Measurements from ENCODE around the gene LIPA. TPM values are rescaled to one million over a fixed set of nuclear protein-coding genes. Genes with fewer than 3 reads are reported as not detected.

LIPA gene
- total and polyA plus RNA-seq, 10 donors: 28.6 to 828 (median 337) TPM

GRCh38 chr10:89209718-89210117, 41.9 kb downstream of the LIPA start:
- TF ChIP-seq POLR2AphosphoS5 (IDR thresholded peaks at IDR 0.05): no peak
- no peak for TF ChIP-seq POLR2A (IDR thresholded peaks at IDR 0.05)
- TF ChIP-seq CTCF (IDR thresholded peaks at IDR 0.05 in 8 of 11, conservative IDR thresholded peaks at IDR 0.05 in 3 of 11): no peak
- Histone ChIP-seq H3K27ac (no peak overlapping the region), H3K27me3 (replicated peaks in 1 of 7) (peaks cover 0 to 46% (median 24%) of the 10 kb centered on the region in 7 donors), H3K4me3 (no peak overlapping the region), H3K9me3 (no peaks in the 10 kb centered on the region), H3K36me3 (peaks cover 0 to 12% (median 4%) of the 10 kb centered on the region in 6 donors), H3K4me1 (peaks cover 4 to 40% (median 31%) of the 10 kb centered on the region in 6 donors)
- no peak for DNase-seq
- 73 to 90% (median 86%) methylated on average over 5 of the region's 5 CpGs for whole genome bisulfite sequencing, 5 donors
- intact Hi-C loops (cut with DNase I; ENCODE audit: low total_unique reads): loop anchor here (5.0 kb wide), 2 partner anchors 177 to 272 kb away; no protein-coding TSS in a partner anchor

- Histone ChIP-seq H3K4me3 (peak overlapping the region; percentile 31 to 69 (median 46)), H3K27ac (peak overlapping the region; percentile 48 to 86 (median 80)), H3K9me3 (no peaks in the 10 kb centered on the region), H3K36me3 (no peaks in the 10 kb centered on the region), H3K27me3 (replicated peaks in 1 of 7) (peaks cover 0 to 56% (median 24%) of the 10 kb centered on the region in 7 donors), H3K4me1 (peaks cover 4 to 29% (median 24%) of the 10 kb centered on the region in 6 donors)
- 4 to 8% (median 6%) methylated on average over 49 to 60 of the region's 60 CpGs for WGBS, 5 donors
- peak; percentile 87 for DNase-seq
- intact Hi-C loops (cut with DNase I; ENCODE audit: low total_unique reads): no loop called here
- TF ChIP-seq POLR2A (IDR thresholded peaks at IDR 0.05) (no peak), POLR2AphosphoS5 (IDR thresholded peaks at IDR 0.05) (peak in 2 of 3 donors; percentile 72 to 82)
Measured at GRCh38 chr10:89207801-89208551, 43.6 kb downstream of the LIPA start.

- H3K36me3 ChIP-seq: no peaks in the 10 kb centered on the region
- no peak for DNase-seq
- intact Hi-C loops (cut with DNase I; ENCODE audit: low total_unique reads): no loop called here
- peak within 1 kb of the TSS; percentile 48 to 86 (median 80) for H3K27ac ChIP-seq
- H3K4me3 ChIP-seq: peak within 1 kb of the TSS; percentile 31 to 69 (median 46)
- no peaks in the 10 kb centered on the region for H3K9me3 ChIP-seq
- 0 to 2% (median 0%) methylated on average over 28 of the region's 28 CpGs for WGBS, 5 donors
- H3K4me1 ChIP-seq: peaks cover 4 to 29% (median 24%) of the 10 kb centered on the region in 6 donors
- H3K27me3 ChIP-seq (replicated peaks in 1 of 7): peaks cover 0 to 56% (median 24%) of the 10 kb centered on the region in 7 donors
- TF ChIP-seq POLR2A (IDR thresholded peaks at IDR 0.05): no peak
- TF ChIP-seq CTCF (IDR thresholded peaks at IDR 0.05 in 8 of 11, conservative IDR thresholded peaks at IDR 0.05 in 3 of 11): no peak
- peak; percentile 58 to 67 (median 62) for TF ChIP-seq POLR2AphosphoS5 (IDR thresholded peaks at IDR 0.05)
Measured at GRCh38 chr10:89207181-89207800, 44.3 kb downstream of the LIPA start, which contains the start of gene CH25H. Gene CH25H, minus strand, starts transcription at chr10:89207317. Its CDS starts 25 bp downstream, at chr10:89207292.

- H3K27me3 ChIP-seq (replicated peaks in 1 of 7): peaks cover 0 to 61% (median 24%) of the 10 kb centered on the region in 7 donors
Measured at GRCh38 chr10:89206402-89207180, 45.0 kb downstream of the LIPA start.

More at GRCh38 chr10:89206402-89207180, 45.0 kb downstream of the LIPA start:
- no peaks in the 10 kb centered on the region for H3K9me3 ChIP-seq
- 9 to 28% (median 10%) methylated on average over 41 to 42 of the region's 42 CpGs for WGBS, 5 donors
- intact Hi-C loops (cut with DNase I; ENCODE audit: low total_unique reads): no loop called here
- no peak for TF ChIP-seq CTCF (IDR thresholded peaks at IDR 0.05 in 8 of 11, conservative IDR thresholded peaks at IDR 0.05 in 3 of 11)
- TF ChIP-seq POLR2A (IDR thresholded peaks at IDR 0.05): no peak
- peak in 2 of 3 donors; percentile 62 to 63 for TF ChIP-seq POLR2AphosphoS5 (IDR thresholded peaks at IDR 0.05)
- DNase-seq: peak; percentile 85
- no peaks in the 10 kb centered on the region for H3K36me3 ChIP-seq
- H3K4me3 ChIP-seq: peak overlapping the region; percentile 31 to 69 (median 46)
- H3K4me1 ChIP-seq: peaks cover 4 to 29% (median 24%) of the 10 kb centered on the region in 6 donors
- peak overlapping the region in 6 of 8 donors; percentile 48 to 86 (median 85) for H3K27ac ChIP-seq
